NCI-H446 (cell line): ENCODE measurements around the gene SLC35D3.
"Not testable (repeated sequence)": the region's sequence is repeated elsewhere in the genome, so short reads cannot be mapped to it uniquely, and the experiment has no call there.

Experiments
- DNase-seq, 2 experiments: peaks; one replicate each; lab custom pipeline; 2025; lab: John Stamatoyannopoulos, UW

The SLC35D3 gene

GRCh38 chr6:136923116-136923953, 1.2 kb downstream of the SLC35D3 start:
- no peak for DNase-seq

- no peak for DNase-seq
These were observed 2.0 kb downstream of the SLC35D3 start for GRCh38 chr6:136923954-136924673.

GRCh38 chr6:136926383-136926782, 4.3 kb downstream of the SLC35D3 start:
- DNase-seq, result no peak

GRCh38 chr6:136927292-136927691, 5.2 kb downstream of the SLC35D3 start:
- no peak for DNase-seq

GRCh38 chr6:136930528-136930927, 8.4 kb downstream of the SLC35D3 start:
- no peak for DNase-seq

- DNase-seq, result no peak
These were observed 10.5 kb downstream of the SLC35D3 start for GRCh38 chr6:136932599-136932998.

- no peak for DNase-seq
These were observed 23.0 kb downstream of the SLC35D3 start for GRCh38 chr6:136945072-136945471.

GRCh38 chr6:136945711-136946121, 23.6 kb downstream of the SLC35D3 start:
- no peak for DNase-seq

GRCh38 chr6:136947037-136947436, 24.9 kb downstream of the SLC35D3 start:
- DNase-seq, result no peak

GRCh38 chr6:136949957-136950356, 27.9 kb downstream of the SLC35D3 start:
- not testable (repeated sequence) for DNase-seq

- DNase-seq, result no peak
These were observed 28.5 kb downstream of the SLC35D3 start for GRCh38 chr6:136950436-136951126.

GRCh38 chr6:136952714-136953260, 30.7 kb downstream of the SLC35D3 start:
- DNase-seq, result no peak

GRCh38 chr6:136955123-136955522, 33.0 kb downstream of the SLC35D3 start:
- DNase-seq, result no peak

- peak in 1 of 2 experiments; percentile 29 for DNase-seq
These were observed 34.8 kb downstream of the SLC35D3 start for GRCh38 chr6:136956590-136957544.

GRCh38 chr6:136958168-136958567, 36.1 kb downstream of the SLC35D3 start:
- no peak for DNase-seq

- DNase-seq, result no peak
These were observed 37.4 kb downstream of the SLC35D3 start for GRCh38 chr6:136959471-136959891.

- DNase-seq, result not testable (repeated sequence)
These were observed 37.8 kb downstream of the SLC35D3 start for GRCh38 chr6:136959935-136960334.

GRCh38 chr6:136960781-136961180, 38.7 kb downstream of the SLC35D3 start:
- peak in 1 of 2 experiments; percentile 6 for DNase-seq

- no peak for DNase-seq
These were observed 39.7 kb downstream of the SLC35D3 start for GRCh38 chr6:136961848-136962247.

GRCh38 chr6:136962661-136963060, 40.6 kb downstream of the SLC35D3 start:
- peak; percentile 33 to 79 for DNase-seq

GRCh38 chr6:136963259-136963658, 41.2 kb downstream of the SLC35D3 start:
- no peak for DNase-seq
